HL-60 (cell line): ENCODE data around the gene CTDSP1.
A peak's percentile ranks its signal among the peaks of the same experiment; 100 is the strongest.

ENCODE experiments used
- DNase-seq, 2 experiments: peaks; one replicate each; pipeline ENCODE4 v3.0.0-alpha.2; 2010 to 2020; ENCODE audit warnings: low read depth in 1 of 2, low spot score in 1 of 2
- H3K27ac ChIP-seq: fragments of 250-450 bp; sonication (Bioruptor Pico); replicated peaks from 2 replicates; pipeline ENCODE4 v1.5.1; 2020; ENCODE audit warnings: mild to moderate bottlenecking, moderate library complexity
- H3K27me3 ChIP-seq: fragments of 250-450 bp; sonication (Bioruptor Pico); 2 replicates; pipeline ENCODE4 v1.5.1; 2021; ENCODE audit warnings: mild to moderate bottlenecking, moderate library complexity; ENCODE audit not compliant: insufficient read depth, poor library complexity, severe bottlenecking
- H3K4me3 ChIP-seq: replicated peaks from 2 replicates; pipeline ENCODE4 v1.5.1; 2011; ENCODE audit warnings: mild to moderate bottlenecking, control low read depth, low read length; ENCODE audit not compliant: insufficient read depth
- CTCF ChIP-seq: IDR thresholded peaks from one replicate; pipeline ENCODE4 v1.5.1; 2011; ENCODE audit warnings: low read length, control low read depth, inconsistent platforms; ENCODE audit not compliant: insufficient read depth
- GABPA ChIP-seq: IDR thresholded peaks from 2 replicates; pipeline ENCODE4 v1.6.1; 2012; ENCODE audit warnings: low read depth
- POLR2AphosphoS5 ChIP-seq: IDR thresholded peaks from 2 replicates; pipeline ENCODE4 v1.6.1; 2012; ENCODE audit warnings: low read depth
- SPI1 ChIP-seq: IDR thresholded peaks from 2 replicates; pipeline ENCODE4 v1.6.1; 2012; ENCODE audit warnings: low read depth, mild to moderate bottlenecking, borderline replicate concordance
- TF ChIP-seq, protein P1 (sequence below): IDR thresholded peaks from 2 replicates; pipeline ENCODE4 v1.6.1; 2012; ENCODE audit warnings: low read depth; ENCODE audit not compliant: insufficient replicate concordance

Gene CTDSP1

GRCh38 chr2:218405746-218406208 is 6.1 kb downstream of the CTDSP1 start:
- Histone ChIP-seq H3K27me3 (no peaks in the 10 kb centered on the region), H3K27ac (peak overlapping the region; percentile 75), H3K4me3 (peak overlapping the region; percentile 36)
- TF ChIP-seq, protein P1, sequence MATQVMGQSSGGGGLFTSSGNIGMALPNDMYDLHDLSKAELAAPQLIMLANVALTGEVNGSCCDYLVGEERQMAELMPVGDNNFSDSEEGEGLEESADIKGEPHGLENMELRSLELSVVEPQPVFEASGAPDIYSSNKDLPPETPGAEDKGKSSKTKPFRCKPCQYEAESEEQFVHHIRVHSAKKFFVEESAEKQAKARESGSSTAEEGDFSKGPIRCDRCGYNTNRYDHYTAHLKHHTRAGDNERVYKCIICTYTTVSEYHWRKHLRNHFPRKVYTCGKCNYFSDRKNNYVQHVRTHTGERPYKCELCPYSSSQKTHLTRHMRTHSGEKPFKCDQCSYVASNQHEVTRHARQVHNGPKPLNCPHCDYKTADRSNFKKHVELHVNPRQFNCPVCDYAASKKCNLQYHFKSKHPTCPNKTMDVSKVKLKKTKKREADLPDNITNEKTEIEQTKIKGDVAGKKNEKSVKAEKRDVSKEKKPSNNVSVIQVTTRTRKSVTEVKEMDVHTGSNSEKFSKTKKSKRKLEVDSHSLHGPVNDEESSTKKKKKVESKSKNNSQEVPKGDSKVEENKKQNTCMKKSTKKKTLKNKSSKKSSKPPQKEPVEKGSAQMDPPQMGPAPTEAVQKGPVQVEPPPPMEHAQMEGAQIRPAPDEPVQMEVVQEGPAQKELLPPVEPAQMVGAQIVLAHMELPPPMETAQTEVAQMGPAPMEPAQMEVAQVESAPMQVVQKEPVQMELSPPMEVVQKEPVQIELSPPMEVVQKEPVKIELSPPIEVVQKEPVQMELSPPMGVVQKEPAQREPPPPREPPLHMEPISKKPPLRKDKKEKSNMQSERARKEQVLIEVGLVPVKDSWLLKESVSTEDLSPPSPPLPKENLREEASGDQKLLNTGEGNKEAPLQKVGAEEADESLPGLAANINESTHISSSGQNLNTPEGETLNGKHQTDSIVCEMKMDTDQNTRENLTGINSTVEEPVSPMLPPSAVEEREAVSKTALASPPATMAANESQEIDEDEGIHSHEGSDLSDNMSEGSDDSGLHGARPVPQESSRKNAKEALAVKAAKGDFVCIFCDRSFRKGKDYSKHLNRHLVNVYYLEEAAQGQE = no peak
- no peak for TF ChIP-seq POLR2AphosphoS5
- TF ChIP-seq SPI1 = no peak
- no peak for TF ChIP-seq GABPA
- no peak for TF ChIP-seq CTCF
- peak in 1 of 2 experiments; percentile 33 for DNase-seq

GRCh38 chr2:218406209-218406948 is 6.7 kb downstream of the CTDSP1 start:
- Histone ChIP-seq H3K27me3 (no peaks in the 10 kb centered on the region), H3K27ac (peak overlapping the region; percentile 80), H3K4me3 (peak overlapping the region; percentile 39)
- peak; percentile 61; the same call in 1 of the 2 replicates for TF ChIP-seq SPI1
- TF ChIP-seq POLR2AphosphoS5 = peak; percentile 59
- TF ChIP-seq CTCF = peak; percentile 47
- TF ChIP-seq, protein P1 = no peak
- DNase-seq = peak in 1 of 2 experiments; percentile 96

- no peaks in the 10 kb centered on the region for H3K27me3 ChIP-seq
- H3K4me3 ChIP-seq = peak overlapping the region; percentile 39
- TF ChIP-seq POLR2AphosphoS5 (peak; percentile 83), GABPA (no peak; the same call in 1 of the 2 replicates), CTCF (no peak), SPI1 (peak; percentile 86)
- TF ChIP-seq, protein P1 = no peak
- H3K27ac ChIP-seq = peak overlapping the region; percentile 80
- peak in 1 of 2 experiments; percentile 82 for DNase-seq
Observed at GRCh38 chr2:218406949-218407618, 7.4 kb downstream of the CTDSP1 start.
